GM20000 (cell line): Measurements from ENCODE around the gene TTC13.

ENCODE experiments used
- DNase-seq: peaks from one replicate; pipeline ENCODE4 v3.0.0; 2012; ENCODE audit warnings: low spot score
- TF ChIP-seq, protein P1 (sequence below): IDR thresholded peaks from 2 replicates; pipeline ENCODE4 v1.5.1; 2012; ENCODE audit warnings: mild to moderate bottlenecking, control low read depth; ENCODE audit errors: extremely low read depth, missing control alignments

TTC13 gene

DNA sequence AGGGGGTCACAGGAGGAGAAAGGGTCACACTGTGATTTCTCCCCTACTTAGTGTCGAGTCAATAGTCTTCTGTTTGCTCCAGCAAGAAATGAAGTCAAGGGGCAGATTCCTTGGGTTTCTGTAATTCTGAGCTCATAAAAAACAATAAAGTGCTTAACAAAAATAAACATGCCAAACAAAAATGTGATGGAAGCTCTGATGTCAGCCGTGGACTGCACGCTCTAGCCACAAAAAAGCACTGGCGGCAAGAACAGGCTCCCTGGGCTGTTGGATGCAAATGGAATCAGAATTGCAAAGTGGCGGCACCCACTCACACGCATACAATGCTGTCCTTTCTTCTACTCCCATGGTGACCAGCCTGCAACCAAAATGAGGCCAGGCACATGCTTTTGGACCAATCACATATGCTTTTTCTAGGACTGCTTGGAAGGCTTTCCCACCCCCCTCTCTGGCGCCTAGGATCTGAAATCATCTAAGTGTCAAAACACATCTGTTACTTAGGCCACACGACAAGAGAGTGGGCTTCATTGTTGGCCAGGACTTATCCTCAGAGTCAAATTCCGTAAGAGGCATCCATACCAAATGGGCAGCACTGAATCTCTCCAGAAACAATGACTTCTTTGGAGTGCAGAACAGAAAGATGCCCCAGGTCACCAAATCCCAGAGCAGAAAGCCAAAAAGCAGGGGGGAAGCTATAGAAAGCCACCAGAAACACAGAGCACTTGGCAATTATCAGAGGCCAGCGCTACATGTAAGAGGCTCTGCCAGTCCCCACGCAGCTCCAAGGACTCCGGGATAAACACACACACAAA, 119.5 kb downstream of the TTC13 start:
- TF ChIP-seq, protein P1, sequence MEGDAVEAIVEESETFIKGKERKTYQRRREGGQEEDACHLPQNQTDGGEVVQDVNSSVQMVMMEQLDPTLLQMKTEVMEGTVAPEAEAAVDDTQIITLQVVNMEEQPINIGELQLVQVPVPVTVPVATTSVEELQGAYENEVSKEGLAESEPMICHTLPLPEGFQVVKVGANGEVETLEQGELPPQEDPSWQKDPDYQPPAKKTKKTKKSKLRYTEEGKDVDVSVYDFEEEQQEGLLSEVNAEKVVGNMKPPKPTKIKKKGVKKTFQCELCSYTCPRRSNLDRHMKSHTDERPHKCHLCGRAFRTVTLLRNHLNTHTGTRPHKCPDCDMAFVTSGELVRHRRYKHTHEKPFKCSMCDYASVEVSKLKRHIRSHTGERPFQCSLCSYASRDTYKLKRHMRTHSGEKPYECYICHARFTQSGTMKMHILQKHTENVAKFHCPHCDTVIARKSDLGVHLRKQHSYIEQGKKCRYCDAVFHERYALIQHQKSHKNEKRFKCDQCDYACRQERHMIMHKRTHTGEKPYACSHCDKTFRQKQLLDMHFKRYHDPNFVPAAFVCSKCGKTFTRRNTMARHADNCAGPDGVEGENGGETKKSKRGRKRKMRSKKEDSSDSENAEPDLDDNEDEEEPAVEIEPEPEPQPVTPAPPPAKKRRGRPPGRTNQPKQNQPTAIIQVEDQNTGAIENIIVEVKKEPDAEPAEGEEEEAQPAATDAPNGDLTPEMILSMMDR, result no peak
- no peak for DNase-seq

DNA sequence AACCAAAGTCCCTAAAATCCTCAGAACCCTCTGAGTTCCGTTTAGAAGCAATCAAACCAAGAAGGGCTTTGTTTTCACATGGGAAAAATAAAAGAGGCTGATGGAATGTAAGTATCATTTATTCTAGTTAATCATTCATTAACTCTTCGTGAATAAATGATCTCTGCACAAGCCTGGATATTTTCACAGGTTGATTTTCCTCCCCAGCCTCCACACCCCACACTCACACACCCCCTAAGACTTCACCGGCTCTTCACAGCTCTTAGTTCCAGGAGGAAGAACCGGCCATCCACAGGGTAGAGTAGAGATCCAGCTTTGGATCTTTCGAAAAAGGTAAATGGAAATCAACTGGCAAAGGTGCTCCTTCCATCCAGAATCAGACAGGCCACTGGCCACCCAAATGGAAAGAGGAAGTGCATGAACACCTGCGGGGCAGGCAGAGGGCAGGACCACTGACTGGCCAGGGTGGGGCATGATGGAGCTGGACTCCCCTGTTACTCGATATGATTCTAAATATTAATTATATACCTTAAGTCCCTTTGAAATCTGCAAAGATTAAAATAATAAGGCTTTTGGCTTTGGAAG, 120.3 kb downstream of the TTC13 start:
- DNase-seq, result no peak
- TF ChIP-seq, protein P1, result no peak

DNA sequence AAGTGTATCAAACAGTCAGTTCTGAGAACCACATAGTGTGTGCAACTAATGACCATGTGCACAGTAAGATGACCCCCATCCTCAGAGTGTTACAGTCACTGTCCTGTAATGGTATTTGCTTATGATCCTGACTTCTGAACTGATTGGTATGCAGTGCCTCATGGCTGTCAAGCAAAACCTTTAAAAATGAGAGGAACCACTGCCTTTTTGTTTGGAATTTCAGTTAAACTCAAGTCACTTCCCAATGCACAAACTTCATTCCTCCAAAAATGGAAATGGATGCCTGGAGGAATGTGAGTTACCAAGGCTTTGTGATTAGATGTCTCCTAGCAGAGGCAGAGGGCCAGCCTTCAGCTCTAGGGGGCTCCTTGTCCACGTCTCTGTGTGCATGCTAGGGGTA, 120.8 kb downstream of the TTC13 start:
- TF ChIP-seq, protein P1, result no peak
- no peak for DNase-seq

DNA sequence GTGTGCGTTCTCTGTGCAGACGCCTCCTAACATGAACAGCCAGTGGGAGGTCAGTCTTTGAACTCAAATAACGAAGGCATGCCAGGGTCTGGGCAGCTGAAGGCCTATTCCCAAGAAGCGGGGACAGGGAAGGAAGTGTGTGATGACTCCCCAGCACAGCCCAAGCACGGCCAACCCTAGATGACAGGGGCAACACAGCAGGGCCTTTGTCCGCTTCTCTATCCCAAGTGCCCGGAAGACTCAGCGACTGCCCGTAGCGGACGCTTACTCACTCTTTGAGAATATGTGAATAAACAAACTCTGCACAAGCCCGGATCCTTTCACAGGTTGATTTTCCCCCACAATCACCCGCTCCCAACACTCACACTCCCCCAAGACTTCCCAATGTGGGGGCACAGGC, 121.6 kb downstream of the TTC13 start:
- TF ChIP-seq, protein P1, result no peak
- no peak for DNase-seq
